Heart right ventricle (tissue), 16 donors: ENCODE measurements around the gene IL36G. TPM values are rescaled to one million over a fixed set of nuclear protein-coding genes. Genes with fewer than 3 reads are reported as not detected.
A peak's percentile ranks its signal among the peaks of the same experiment; 100 is the strongest.

Source experiments
- ATAC-seq, 8 donors: fragments of 200-7000 bp; cut with Tn5 transposase; one replicate each; pipeline ENCODE4 v1.9.1; 2020; ENCODE audit warnings: mild to moderate bottlenecking in 8 of 8, moderate library complexity in 8 of 8, moderate number of reproducible peaks in 1 of 8
- DNase-seq, 2 donors: peaks; one replicate each; pipeline ENCODE4 v3.0.0-alpha.2; 2020
- H3K27ac ChIP-seq, 10 donors: fragments of 200-600 bp; sonication (generic) in 2 of 10; one replicate each; pipeline versions ENCODE4 v1.5.0 to v1.8.0; 2020 to 2022; ENCODE audit warnings: mild to moderate bottlenecking in 3 of 10
- H3K27me3 ChIP-seq, 7 donors: fragments of 200-600 bp; one replicate each; pipeline ENCODE4 v1.8.0; 2021 to 2022; ENCODE audit warnings: mild to moderate bottlenecking in 2 of 7
- H3K36me3 ChIP-seq, 9 donors: fragments of 200-600 bp; sonication (generic) in 1 of 9; one replicate each; pipeline versions ENCODE4 v1.5.0 to v1.8.0; 2020 to 2022; ENCODE audit warnings: mild to moderate bottlenecking in 2 of 9
- H3K4me1 ChIP-seq, 9 donors: fragments of 200-600 bp; sonication (generic) in 1 of 9; one replicate each; pipeline versions ENCODE4 v1.5.0 to v1.8.0; 2020 to 2022; ENCODE audit warnings: mild to moderate bottlenecking in 4 of 9
- H3K4me3 ChIP-seq, 10 donors: fragments of 200-600 bp; sonication (generic) in 2 of 10; one replicate each; pipeline versions ENCODE4 v1.5.0 to v1.8.0; 2020 to 2022; ENCODE audit warnings: mild to moderate bottlenecking in 7 of 10, moderate library complexity in 2 of 10
- H3K9me3 ChIP-seq, 11 donors: fragments of 200-600 bp in 10 of 11; sonication (generic) in 2 of 11; one replicate each; pipeline versions ENCODE4 v1.5.0 to v1.8.0; 2013 to 2022; ENCODE audit warnings: mild to moderate bottlenecking in 2 of 11, control low read depth in 1 of 11, moderate library complexity in 1 of 11
- CTCF ChIP-seq, 9 donors: fragments of 200-600 bp; sonication (generic) in 2 of 9; IDR thresholded peaks; one replicate each; pipeline versions ENCODE4 v1.5.0 to v1.8.0; 2021 to 2022; ENCODE audit warnings: antibody characterized with exemption in 9 of 9, mild to moderate bottlenecking in 5 of 9, moderate library complexity in 1 of 9
- WGBS, 2 donors: extraction: QIAGEN DNeasy Blood & Tissue Kit; methylation state at CpG; one replicate each; pipeline ENCODE4 v1.1.7; 2013; ENCODE audit warnings: inconsistent platforms in 1 of 2; 5-methylcytosine and 5-hydroxymethylcytosine counted together
- intact Hi-C, 10 donors: fragments of 100-400 bp; cut with DNase I; formaldehyde crosslinking; loops; one replicate each; pipeline versions ENCODE4 v1.11.1 to v1.14.2; 2022
- polyA plus RNA-seq, 2 donors: library from polyadenylated mRNA; stranded (reverse); fragments of 200-250 nt; gene quantifications; one replicate each; pipeline ENCODE4 v1.2.3, GENCODE V29; 2013
- total RNA-seq, 10 donors: library from RNA; stranded (reverse); fragmentation: NEBNext Ultra II Directional in 3 of 10; extraction: Animal tissue kit (Norgen Biotek cat#: 25700) in 3 of 10; gene quantifications; one replicate each; pipeline versions ENCODE4 v1.2.1 to v1.2.4, GENCODE V29; 2021 to 2023
- donor health status: Arrhythmogenic right ventricular cardiomyopathy.
- donor health status: ischemic (EF 13 %, LVEDD 7.1; RV severe dilation, severe dysfunction).
- donor health status: healthy with polysubstance abuse.
- donor health status: DM: no; HTN: yes; CAD: no.
- donor health status: DM: no; HTN: no; CAD: no.
- donor health status: ischemic (EF 25% LVEDD 6.9; RV normal size, moderate dysfunction).
- donor health status: ischemic (EF 25% LVEDD 5.7; RV mildly dilated, moderate dysfunction).
- donor health status: healthy.
- donor health status: DM: yes; HTN: yes; CAD: no.
- donor health status: Ischemic cardiomyopathy.
- donor health status: ischemic (EF 35%, LVEDD 5.7; RV mildly dilated, moderate dysfunction).
- donor health status: nonischemic (EF 11% LVEDD 7.7; RV severe dilation, severe dysfunction).
- donor health status: DM: yes; HTN: yes; CAD: no.
- donor health status: PGD.
- donor health status: ischemic (EF 29% LVEDD 5.4; RV normal size, mild dysfunction).
- donor health status: nonischemic (EF 23%, LVEDD 6.1; RV moderate dilation, normal function).

The IL36G gene
- total and polyA plus RNA-seq, 12 donors = not detected

GRCh38 chr2:112939425-112939824, 38.4 kb upstream of the IL36G start:
- H3K36me3 ChIP-seq = no peaks in the 10 kb centered on the region
- peaks cover 0 to 17% (median 0%) of the 10 kb centered on the region in 7 donors for H3K27me3 ChIP-seq
- no peak overlapping the region for H3K4me3 ChIP-seq
- H3K27ac ChIP-seq = no peak overlapping the region
- no peak for TF ChIP-seq CTCF (IDR thresholded peaks at IDR 0.05)
- no peaks in the 10 kb centered on the region for H3K4me1 ChIP-seq
- intact Hi-C loops = no loop called here
- 80 to 93% methylated on average over 5 of the region's 5 CpGs for WGBS, 2 donors
- ATAC-seq (no peak), DNase-seq (no peak)
- H3K9me3 ChIP-seq = peaks cover 0 to under 1% (median 0%) of the 10 kb centered on the region in 11 donors

DNA sequence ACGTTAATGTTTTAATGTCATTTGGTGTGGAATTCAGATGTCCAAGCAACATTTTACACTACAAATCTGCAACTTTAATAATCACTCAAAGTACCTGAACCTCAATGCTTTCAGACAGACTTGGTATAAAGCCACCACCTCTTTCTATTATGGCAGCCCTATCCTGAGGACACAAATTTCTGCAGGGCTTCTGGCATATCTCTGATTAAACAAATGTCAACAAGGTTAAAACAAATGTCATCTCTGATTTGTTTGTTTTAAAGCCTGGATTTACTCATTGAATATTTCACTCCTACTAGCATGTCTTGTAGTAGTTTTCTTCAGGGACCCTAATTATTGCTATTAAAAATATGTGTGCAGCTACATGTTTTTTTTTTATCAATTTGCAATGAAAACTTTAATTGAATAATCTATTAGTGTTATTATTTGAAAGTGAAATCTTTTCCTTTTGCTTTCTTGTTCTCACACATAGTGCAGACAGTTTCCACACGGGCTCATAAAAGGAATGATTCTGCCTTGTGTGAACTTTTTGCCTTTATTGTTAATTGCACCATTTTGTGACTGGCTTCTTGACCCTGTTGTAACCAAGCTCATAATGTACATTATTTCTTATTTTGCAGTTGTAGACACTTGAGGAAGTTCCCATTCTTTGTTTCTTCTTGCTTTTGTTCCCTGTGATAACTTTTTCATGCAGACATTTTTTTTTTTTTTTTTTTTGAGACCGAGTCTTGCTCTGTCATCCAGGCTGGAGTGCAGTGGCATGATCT, 36.8 kb upstream of the IL36G start:
- peaks cover 0 to 15% (median 0%) of the 10 kb centered on the region in 7 donors for H3K27me3 ChIP-seq
- no peak overlapping the region for H3K27ac ChIP-seq
- no peaks in the 10 kb centered on the region for H3K4me1 ChIP-seq
- ATAC-seq = no peak
- intact Hi-C loops = loop anchor here in 9 of 10 donors (1.0 to 5.0 kb wide), 5 partner anchors 189 to 194 kb away; no protein-coding TSS in a partner anchor
- TF ChIP-seq CTCF (IDR thresholded peaks at IDR 0.05) = no peak
- no peak overlapping the region for H3K4me3 ChIP-seq
- no peaks in the 10 kb centered on the region for H3K36me3 ChIP-seq
- 75 to 85% methylated on average over 3 of the region's 3 CpGs for WGBS, 2 donors
- no peak for DNase-seq
- H3K9me3 ChIP-seq = peaks cover 0 to 17% (median 12%) of the 10 kb centered on the region in 11 donors

GRCh38 chr2:112941753-112942653, 35.8 kb upstream of the IL36G start:
- peaks cover 0 to 16% (median 0%) of the 10 kb centered on the region in 7 donors for H3K27me3 ChIP-seq
- ATAC-seq = peak; percentile 52 to 80 (median 64)
- intact Hi-C loops = loop anchor here in 9 of 10 donors (1.0 to 5.0 kb wide), 5 partner anchors 190 to 195 kb away; no protein-coding TSS in a partner anchor
- H3K36me3 ChIP-seq = no peaks in the 10 kb centered on the region
- no peak overlapping the region for H3K4me3 ChIP-seq
- 28 to 32% methylated on average over 14 of the region's 14 CpGs for WGBS, 2 donors
- peaks cover 0 to 26% (median 14%) of the 10 kb centered on the region in 11 donors for H3K9me3 ChIP-seq
- TF ChIP-seq CTCF (IDR thresholded peaks at IDR 0.05) = peak; percentile 41 to 81 (median 68)
- no peak overlapping the region for H3K27ac ChIP-seq
- no peaks in the 10 kb centered on the region for H3K4me1 ChIP-seq
- peak; percentile 46 to 52 for DNase-seq

DNA sequence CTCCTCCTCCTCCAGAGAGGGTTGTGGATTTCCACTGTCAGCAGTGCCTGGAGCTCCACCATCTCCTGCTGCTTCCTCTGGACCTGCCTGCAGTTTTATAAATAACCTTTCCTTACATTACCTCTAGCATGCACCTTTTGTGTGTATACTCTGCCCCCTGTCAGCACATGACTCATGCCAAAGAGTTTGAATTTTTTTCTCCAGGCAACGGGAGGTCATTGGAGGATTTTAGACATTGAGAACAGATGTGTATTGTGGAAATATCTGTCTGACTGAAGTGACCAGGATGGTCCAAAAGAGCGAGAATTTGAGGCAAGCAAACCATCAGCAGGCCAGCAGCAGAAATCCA, 35.2 kb upstream of the IL36G start:
- intact Hi-C loops = loop anchor here in 6 of 10 donors (5.0 kb wide), 2 partner anchors 190 to 195 kb away; no protein-coding TSS in a partner anchor
- ATAC-seq (no peak), DNase-seq (no peak)
- 57 to 66% methylated on average over 2 of the region's 2 CpGs for WGBS, 2 donors
- no peaks in the 10 kb centered on the region for H3K4me1 ChIP-seq
- no peak overlapping the region for H3K27ac ChIP-seq
- peaks cover 0 to 33% (median 15%) of the 10 kb centered on the region in 11 donors for H3K9me3 ChIP-seq
- H3K4me3 ChIP-seq = no peak overlapping the region
- no peak for TF ChIP-seq CTCF (IDR thresholded peaks at IDR 0.05)
- H3K27me3 ChIP-seq = peaks cover 0 to 22% (median 0%) of the 10 kb centered on the region in 7 donors
- no peaks in the 10 kb centered on the region for H3K36me3 ChIP-seq
